ENCODE data around the gene KCNJ16. TPM values are rescaled to one million over a fixed set of nuclear protein-coding genes. Genes with fewer than 3 reads are reported as not detected.

Gene KCNJ16
- total RNA-seq, 1 donor from 2014 or later = 0.17 TPM

DNA sequence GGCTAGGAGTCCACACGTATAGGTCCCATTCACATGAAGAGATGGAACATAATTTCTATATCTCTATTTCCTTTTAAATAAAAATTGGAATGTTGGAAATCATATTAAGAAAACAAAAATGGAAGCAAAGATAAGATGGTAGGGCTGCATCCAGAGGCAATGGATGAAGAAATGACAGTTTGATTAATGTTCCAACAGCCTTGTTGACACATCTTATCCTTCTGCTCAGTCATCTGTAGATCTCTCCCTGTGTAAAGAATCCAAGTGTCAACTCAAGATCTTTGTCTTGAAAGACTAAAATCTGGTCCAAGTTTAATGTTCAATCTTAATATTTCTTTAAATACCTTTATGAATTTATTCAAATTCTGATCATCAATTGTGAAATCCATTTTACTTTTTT is 86.5 kb downstream of the KCNJ16 start:
- no peaks in the 10 kb centered on the region for H3K36me3 Mint-ChIP-seq (ENCODE audit: low read depth)
- no peaks in the 10 kb centered on the region for H3K9me3 Mint-ChIP-seq (ENCODE audit: low read depth)
- TF ChIP-seq, protein P1, sequence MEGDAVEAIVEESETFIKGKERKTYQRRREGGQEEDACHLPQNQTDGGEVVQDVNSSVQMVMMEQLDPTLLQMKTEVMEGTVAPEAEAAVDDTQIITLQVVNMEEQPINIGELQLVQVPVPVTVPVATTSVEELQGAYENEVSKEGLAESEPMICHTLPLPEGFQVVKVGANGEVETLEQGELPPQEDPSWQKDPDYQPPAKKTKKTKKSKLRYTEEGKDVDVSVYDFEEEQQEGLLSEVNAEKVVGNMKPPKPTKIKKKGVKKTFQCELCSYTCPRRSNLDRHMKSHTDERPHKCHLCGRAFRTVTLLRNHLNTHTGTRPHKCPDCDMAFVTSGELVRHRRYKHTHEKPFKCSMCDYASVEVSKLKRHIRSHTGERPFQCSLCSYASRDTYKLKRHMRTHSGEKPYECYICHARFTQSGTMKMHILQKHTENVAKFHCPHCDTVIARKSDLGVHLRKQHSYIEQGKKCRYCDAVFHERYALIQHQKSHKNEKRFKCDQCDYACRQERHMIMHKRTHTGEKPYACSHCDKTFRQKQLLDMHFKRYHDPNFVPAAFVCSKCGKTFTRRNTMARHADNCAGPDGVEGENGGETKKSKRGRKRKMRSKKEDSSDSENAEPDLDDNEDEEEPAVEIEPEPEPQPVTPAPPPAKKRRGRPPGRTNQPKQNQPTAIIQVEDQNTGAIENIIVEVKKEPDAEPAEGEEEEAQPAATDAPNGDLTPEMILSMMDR (IDR thresholded peaks at IDR 0.05) = no peak
- H3K27ac Mint-ChIP-seq (ENCODE audit: unreplicated experiment) = no peak overlapping the region
- no peaks in the 10 kb centered on the region for H3K4me1 Mint-ChIP-seq (ENCODE audit: low read depth)
- no peak overlapping the region for H3K4me3 Mint-ChIP-seq (ENCODE audit: unreplicated experiment)
- DNase-seq (ENCODE audit: low spot score) = no peak
- H3K27me3 Mint-ChIP-seq (ENCODE audit: low read depth) = peaks cover 9% of the 10 kb centered on the region

DNA sequence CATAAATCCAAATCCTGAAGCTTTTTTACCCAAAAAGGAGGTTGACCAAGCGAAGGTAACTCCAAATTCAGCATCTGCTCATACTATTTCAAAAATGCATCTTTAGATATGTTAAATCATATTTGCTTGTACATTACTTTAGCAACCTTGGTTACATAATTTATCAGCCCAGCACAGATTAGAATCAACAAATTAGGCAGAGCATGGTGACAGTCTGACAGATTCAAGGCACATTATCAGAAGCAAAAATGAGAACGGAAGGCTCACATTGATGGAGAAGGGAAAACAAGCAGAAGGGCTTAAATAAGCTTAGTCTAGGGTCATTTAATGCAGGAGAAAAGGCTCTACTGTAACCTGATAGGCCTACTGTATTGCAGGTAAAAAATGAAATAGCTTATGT is 90.4 kb downstream of the KCNJ16 start:
- H3K27me3 Mint-ChIP-seq (ENCODE audit: low read depth) = peaks cover 16% of the 10 kb centered on the region
- H3K4me1 Mint-ChIP-seq (ENCODE audit: low read depth) = peaks cover 19% of the 10 kb centered on the region
- no peaks in the 10 kb centered on the region for H3K36me3 Mint-ChIP-seq (ENCODE audit: low read depth)
- H3K9me3 Mint-ChIP-seq (ENCODE audit: low read depth) = no peaks in the 10 kb centered on the region
- H3K27ac Mint-ChIP-seq (ENCODE audit: unreplicated experiment) = no peak overlapping the region
- TF ChIP-seq, protein P1 (IDR thresholded peaks at IDR 0.05) = no peak
- DNase-seq (ENCODE audit: low spot score) = no peak
- no peak overlapping the region for H3K4me3 Mint-ChIP-seq (ENCODE audit: unreplicated experiment)

DNA sequence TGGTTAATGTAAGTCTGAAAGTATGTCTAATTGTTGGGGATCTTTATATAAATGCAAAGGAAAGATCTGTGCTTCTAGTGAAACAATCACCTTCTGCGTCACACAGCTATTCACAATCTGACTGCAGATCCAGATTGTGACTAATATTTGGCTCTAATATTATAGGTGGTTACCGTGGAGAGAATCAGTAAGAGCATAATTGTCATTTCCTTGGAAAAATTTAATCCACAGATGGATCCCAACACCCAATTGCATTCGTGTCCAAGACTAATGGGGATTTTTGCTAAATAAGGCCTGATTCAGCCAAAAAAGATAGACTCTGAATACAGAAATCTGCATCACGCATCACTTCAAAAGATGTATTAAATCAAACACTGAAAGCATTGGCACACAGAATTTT is 91.6 kb downstream of the KCNJ16 start:
- DNase-seq (ENCODE audit: low spot score) = no peak
- Mint-ChIP-seq H3K36me3 (ENCODE audit: low read depth) (no peaks in the 10 kb centered on the region), H3K27ac (ENCODE audit: unreplicated experiment) (no peak overlapping the region), H3K4me1 (ENCODE audit: low read depth) (peaks cover 19% of the 10 kb centered on the region), H3K9me3 (ENCODE audit: low read depth) (no peaks in the 10 kb centered on the region), H3K4me3 (ENCODE audit: unreplicated experiment) (no peak overlapping the region), H3K27me3 (ENCODE audit: low read depth) (peaks cover 19% of the 10 kb centered on the region)
- TF ChIP-seq, protein P1 (IDR thresholded peaks at IDR 0.05) = no peak

DNA sequence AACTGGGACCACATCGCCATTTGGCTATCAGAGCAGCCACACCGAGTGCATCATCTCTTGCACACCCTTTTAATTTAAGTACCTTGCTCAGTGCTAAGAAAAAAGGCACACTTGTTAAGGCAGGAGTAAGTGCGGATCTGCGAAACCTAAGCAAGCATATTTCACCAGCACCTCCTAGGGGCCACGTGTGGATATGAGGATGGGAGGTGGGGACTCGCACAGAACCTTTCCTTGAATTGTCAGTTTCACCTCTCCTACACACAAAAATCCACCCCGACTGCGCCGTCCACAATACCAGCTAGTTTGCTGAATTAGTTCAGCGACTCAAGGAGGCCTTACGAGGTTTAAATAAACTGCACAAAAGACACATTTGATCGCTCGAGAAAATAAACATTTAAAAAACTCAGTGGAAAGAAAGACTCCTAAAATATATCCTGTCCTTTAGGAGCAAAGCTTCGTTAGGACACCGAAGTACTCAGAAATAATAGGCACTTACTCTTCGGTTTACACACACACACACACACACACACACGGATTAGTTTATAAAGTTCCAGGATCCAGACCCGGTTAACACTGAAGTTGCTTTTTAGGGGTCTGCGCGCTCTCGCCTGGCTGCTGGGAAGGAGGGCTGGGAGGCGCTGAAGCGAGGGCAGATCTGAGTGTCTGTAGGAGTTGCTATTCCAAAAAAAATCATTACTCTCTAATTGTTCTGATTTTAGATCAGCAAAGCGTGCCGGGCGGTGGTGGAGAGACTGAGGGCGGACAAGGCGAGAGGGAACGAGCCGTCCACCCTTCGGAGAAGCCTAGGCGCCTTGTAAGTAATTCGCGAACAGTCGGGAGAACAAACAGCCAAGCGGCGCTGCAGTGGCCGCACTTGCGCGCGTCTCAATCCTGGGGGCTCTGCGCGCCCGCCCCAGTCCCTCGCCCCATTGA is 93.3 kb downstream of the KCNJ16 start:
- Mint-ChIP-seq H3K4me3 (ENCODE audit: unreplicated experiment) (peak overlapping the region; percentile 81), H3K36me3 (ENCODE audit: low read depth) (no peaks in the 10 kb centered on the region), H3K27me3 (ENCODE audit: low read depth) (peaks cover 20% of the 10 kb centered on the region), H3K27ac (ENCODE audit: unreplicated experiment) (peak overlapping the region; percentile 18), H3K4me1 (ENCODE audit: low read depth) (peaks cover 31% of the 10 kb centered on the region), H3K9me3 (ENCODE audit: low read depth) (no peaks in the 10 kb centered on the region)
- TF ChIP-seq, protein P1 (IDR thresholded peaks at IDR 0.05) = peak; percentile 84
- DNase-seq (ENCODE audit: low spot score) = no peak

DNA sequence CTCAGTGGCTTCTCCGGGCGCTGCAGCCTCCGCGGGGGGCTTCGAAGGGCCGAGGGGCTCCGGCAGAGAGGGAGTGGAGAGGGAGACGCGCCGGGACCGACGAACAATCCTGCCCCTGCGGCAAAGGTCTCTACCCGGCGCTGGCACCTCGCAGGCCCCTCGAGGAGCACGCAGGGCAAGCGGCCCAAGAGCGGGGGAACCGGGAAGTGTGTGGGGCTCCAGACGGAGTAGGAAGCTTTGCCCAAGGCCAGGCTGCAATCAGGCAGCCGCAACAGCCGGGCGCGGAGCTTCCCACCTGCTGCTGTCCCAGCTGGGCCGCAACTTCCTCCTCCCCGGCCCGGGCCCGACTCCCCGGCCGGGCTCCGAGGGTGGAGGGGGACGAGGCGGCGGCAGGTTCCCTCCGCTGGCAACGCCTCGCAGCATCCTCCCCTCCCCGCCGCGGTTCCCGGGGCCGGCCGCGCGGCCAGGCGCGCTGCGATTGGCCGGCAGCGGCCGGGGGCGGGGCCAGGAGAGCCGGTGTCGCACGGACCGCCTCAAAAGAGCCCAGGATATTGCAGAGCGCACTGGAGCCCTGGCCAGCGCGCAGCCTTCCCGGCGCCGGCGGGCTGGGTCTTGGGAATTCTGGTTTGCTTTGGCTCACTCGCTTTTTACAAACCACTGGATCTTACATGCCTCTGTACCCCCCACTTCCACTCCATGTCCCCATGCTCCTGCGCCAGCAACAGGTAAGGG is 94.1 kb downstream of the KCNJ16 start, which contains the start of gene KCNJ2:
Gene KCNJ2, plus strand, starts transcription at position 556 of the 732 bp plus-strand sequence. CDS start 5,508 bp downstream, outside the sequence.
- peak within 1 kb of the TSS; percentile 18 for H3K27ac Mint-ChIP-seq (ENCODE audit: unreplicated experiment)
- H3K4me1 Mint-ChIP-seq (ENCODE audit: low read depth) = peaks cover 32% of the 10 kb centered on the region

More for the DNA sequence above, 94.1 kb downstream of the KCNJ16 start, which contains the start of gene KCNJ2:
- H3K36me3 Mint-ChIP-seq (ENCODE audit: low read depth) = no peaks in the 10 kb centered on the region
- peak within 1 kb of the TSS; percentile 81 for H3K4me3 Mint-ChIP-seq (ENCODE audit: unreplicated experiment)
- no peak for DNase-seq (ENCODE audit: low spot score)
- H3K27me3 Mint-ChIP-seq (ENCODE audit: low read depth) = peaks cover 20% of the 10 kb centered on the region
- no peaks in the 10 kb centered on the region for H3K9me3 Mint-ChIP-seq (ENCODE audit: low read depth)
- TF ChIP-seq, protein P1 (IDR thresholded peaks at IDR 0.05) = no peak
